Lower leg skin (tissue), 3 donors: ENCODE results near the gene SCN2A.

Experiments used
- CTCF ChIP-seq, 3 donors: fragments of 450-650 bp; IDR thresholded peaks; one replicate each; pipeline ENCODE4 v1.5.1; 2016; ENCODE audit warnings: antibody characterized with exemption in 3 of 3, mild to moderate bottlenecking in 3 of 3, moderate library complexity in 2 of 3
- POLR2A ChIP-seq, 2 donors: fragments of 450-650 bp; IDR thresholded peaks; one replicate each; pipeline ENCODE4 v1.6.1; 2016 to 2017; ENCODE audit warnings: antibody characterized with exemption in 2 of 2, mild to moderate bottlenecking in 1 of 2, moderate library complexity in 1 of 2

- TF ChIP-seq POLR2A (IDR thresholded peaks at IDR 0.05): no peak
- TF ChIP-seq CTCF (IDR thresholded peaks at IDR 0.05): no peak
These were observed 171.1 kb downstream of the SCN2A start for GRCh38 chr2:165410276-165410675.
